ENCODE measurements around the gene RPAIN.

DNA sequence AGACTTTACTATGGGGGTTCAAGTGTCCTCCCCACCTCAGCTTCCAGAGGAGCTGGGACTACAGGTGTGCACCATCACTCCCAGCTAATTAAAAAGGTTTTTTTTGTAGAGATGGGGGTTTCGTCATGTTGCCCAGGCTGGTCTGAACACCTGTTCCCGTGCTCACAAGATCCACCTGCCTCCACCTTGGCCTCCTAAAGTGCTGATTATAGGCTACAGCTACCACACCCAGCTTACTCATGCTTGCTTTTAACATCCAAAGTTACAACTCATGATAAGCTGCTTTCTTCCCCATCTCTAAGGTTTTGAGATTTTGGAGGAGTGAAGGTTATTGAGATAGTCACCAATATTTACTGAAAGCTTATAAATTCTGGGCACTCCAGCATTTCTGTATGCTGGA, 3.1 kb upstream of the RPAIN start:
- no peak for TF ChIP-seq POLR2A (IDR thresholded peaks at IDR 0.05; ENCODE audit: low read length)
- no peak for TF ChIP-seq GATA1 (IDR thresholded peaks at IDR 0.05; ENCODE audit: low read depth, low read length)

Data from erythroblast (primary cell).